Astrocyte of the cerebellum (primary cell): ENCODE results near the gene ACOT12.

Experiments
- DNase-seq: peaks from one replicate; pipeline ENCODE4 v3.0.0-alpha.2; 2011; ENCODE audit warnings: low read depth
- H3K4me3 ChIP-seq: 2 replicates; pipeline ENCODE4 v1.5.1; 2011; ENCODE audit warnings: mild to moderate bottlenecking, low read depth, low read length, moderate library complexity
- in situ Hi-C: cut with HindIII; loops from 2 replicates; pipeline ENCODE4 v1.10.0; 2017; ENCODE audit warnings: low sequenced_read_pairs
- TF ChIP-seq, protein P1 (sequence below): IDR thresholded peaks from 2 replicates; pipeline ENCODE4 v1.5.1; 2012; ENCODE audit warnings: low read length, low read depth, moderate library complexity, mild to moderate bottlenecking; ENCODE audit errors: missing control alignments

ACOT12 gene

GRCh38 chr5:81337803-81338202, 56.1 kb downstream of the ACOT12 start:
- TF ChIP-seq, protein P1, sequence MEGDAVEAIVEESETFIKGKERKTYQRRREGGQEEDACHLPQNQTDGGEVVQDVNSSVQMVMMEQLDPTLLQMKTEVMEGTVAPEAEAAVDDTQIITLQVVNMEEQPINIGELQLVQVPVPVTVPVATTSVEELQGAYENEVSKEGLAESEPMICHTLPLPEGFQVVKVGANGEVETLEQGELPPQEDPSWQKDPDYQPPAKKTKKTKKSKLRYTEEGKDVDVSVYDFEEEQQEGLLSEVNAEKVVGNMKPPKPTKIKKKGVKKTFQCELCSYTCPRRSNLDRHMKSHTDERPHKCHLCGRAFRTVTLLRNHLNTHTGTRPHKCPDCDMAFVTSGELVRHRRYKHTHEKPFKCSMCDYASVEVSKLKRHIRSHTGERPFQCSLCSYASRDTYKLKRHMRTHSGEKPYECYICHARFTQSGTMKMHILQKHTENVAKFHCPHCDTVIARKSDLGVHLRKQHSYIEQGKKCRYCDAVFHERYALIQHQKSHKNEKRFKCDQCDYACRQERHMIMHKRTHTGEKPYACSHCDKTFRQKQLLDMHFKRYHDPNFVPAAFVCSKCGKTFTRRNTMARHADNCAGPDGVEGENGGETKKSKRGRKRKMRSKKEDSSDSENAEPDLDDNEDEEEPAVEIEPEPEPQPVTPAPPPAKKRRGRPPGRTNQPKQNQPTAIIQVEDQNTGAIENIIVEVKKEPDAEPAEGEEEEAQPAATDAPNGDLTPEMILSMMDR, result no peak
- in situ Hi-C loops, result no loop called here
- no peak overlapping the region for H3K4me3 ChIP-seq
- DNase-seq, result no peak

- DNase-seq, result no peak
- in situ Hi-C loops, result no loop called here
- no peak overlapping the region for H3K4me3 ChIP-seq
- TF ChIP-seq, protein P1, result no peak
Observed at GRCh38 chr5:81336556-81336955, 57.4 kb downstream of the ACOT12 start.

GRCh38 chr5:81335946-81336345, 58.0 kb downstream of the ACOT12 start:
- no peak for DNase-seq
- in situ Hi-C loops, result no loop called here
- H3K4me3 ChIP-seq, result no peak overlapping the region
- TF ChIP-seq, protein P1, result no peak

DNA sequence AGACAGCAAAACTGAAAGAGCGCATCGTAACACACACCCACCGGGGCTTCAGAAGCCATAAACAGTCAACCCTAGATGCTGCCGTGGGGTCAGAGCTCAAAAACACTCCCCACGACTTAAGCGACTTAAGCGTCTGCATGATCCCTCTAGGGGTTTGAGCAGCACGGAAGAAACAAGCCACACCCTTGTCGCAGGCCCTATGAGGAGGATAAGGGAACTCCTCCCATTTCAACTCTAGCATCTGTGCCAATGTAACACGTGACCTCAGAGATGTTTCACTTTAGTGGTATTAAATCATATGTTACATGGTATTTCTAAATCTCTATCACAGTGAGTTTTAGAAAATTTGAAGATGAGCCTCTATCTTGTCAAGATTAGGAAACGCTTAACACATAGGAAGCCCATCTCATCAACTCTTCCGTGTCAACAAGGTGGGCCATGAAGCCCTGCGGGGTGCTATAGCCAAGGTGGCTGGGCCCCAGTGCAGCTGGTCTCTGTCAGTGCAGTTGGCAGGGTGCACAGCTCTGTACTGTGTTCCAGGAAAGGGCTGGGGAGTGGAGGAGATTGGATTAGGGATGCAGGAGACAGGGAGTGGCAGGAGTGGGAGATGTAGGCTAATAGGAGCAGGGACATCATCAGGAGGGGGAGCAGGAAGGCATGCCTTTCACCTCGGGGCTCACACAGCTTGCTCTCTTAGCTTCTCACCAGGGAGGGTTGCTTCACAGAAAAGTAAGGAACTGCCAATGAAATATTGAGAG, 59.5 kb downstream of the ACOT12 start:
- TF ChIP-seq, protein P1, result no peak
- DNase-seq, result no peak
- in situ Hi-C loops, result no loop called here
- no peak overlapping the region for H3K4me3 ChIP-seq

DNA sequence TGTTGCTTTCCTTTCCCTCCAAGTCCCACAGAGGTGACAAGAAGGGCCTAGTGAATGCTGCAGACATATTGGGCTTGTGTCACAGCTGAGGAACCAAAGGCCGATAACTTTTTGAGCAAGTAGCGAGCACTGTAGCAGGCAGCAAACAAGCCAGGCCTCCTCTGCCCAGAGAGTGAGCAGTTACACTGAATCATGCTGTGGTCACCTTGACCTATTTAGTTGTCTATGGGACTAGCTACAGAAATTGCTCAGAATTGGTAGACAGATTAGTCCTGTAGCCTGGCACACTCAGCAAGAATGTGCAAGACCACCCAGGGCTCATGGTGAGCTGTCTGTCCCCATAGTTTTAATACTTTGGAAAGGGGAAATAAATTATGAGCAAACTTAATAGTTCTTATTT, 67.4 kb downstream of the ACOT12 start:
- DNase-seq, result no peak
- in situ Hi-C loops, result no loop called here

DNA sequence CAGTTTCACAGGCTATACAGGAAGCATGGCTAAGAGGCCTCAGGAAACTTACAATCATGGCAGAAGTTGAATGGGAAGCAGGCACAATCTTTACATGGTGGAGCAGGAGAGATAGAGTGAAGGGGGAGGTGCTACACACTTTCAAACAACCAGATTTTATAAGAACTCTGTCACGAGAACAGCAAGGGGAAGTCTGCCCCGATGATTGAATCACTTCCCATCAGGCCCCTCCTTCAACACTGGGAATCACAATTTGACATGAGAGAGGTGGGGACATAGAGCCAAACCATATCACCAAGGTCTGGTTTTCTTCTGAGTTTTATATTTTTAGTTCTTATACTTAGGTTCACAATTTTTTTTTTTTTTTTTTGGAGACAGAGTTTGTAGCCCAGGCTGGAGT, 76.4 kb downstream of the ACOT12 start:
- in situ Hi-C loops, result no loop called here
- H3K4me3 ChIP-seq, result no peak overlapping the region
- TF ChIP-seq, protein P1, result no peak
- DNase-seq, result no peak

More for the DNA sequence above, 67.4 kb downstream of the ACOT12 start:
- H3K4me3 ChIP-seq, result no peak overlapping the region
- TF ChIP-seq, protein P1, result no peak
